Gastrocnemius medialis (tissue), 4 donors: ENCODE measurements around the gene CENPS. TPM values are rescaled to one million over a fixed set of nuclear protein-coding genes. Genes with fewer than 3 reads are reported as not detected.

Source experiments
- ATAC-seq, 2 donors: fragments of 150-250 bp; one replicate each; pipeline ENCODE4 v1.9.1; 2016
- DNase-seq, 2 donors: peaks; one replicate each; pipeline ENCODE4 v3.0.0-alpha.2; 2019
- H3K27ac ChIP-seq, 4 donors: fragments of 200-600 bp; sonication (generic); 1 replicate in 1 of 4; 2 replicates in 3 of 4; pipeline ENCODE4 v1.5.1; 2016 to 2018; ENCODE audit warnings: mild to moderate bottlenecking in 2 of 4, moderate library complexity in 1 of 4
- H3K27me3 ChIP-seq, 3 donors: fragments of 200-600 bp; sonication (generic) in 2 of 3; 1 replicate in 1 of 3; 2 replicates in 2 of 3; pipeline versions ENCODE4 v1.5.1 to v1.6.0; 2016 to 2019; ENCODE audit warnings: mild to moderate bottlenecking in 1 of 3, moderate library complexity in 1 of 3
- H3K36me3 ChIP-seq, 2 donors: fragments of 200-600 bp; sonication (generic) in 1 of 2; one replicate each; pipeline ENCODE4 v1.5.1; 2017 to 2018
- H3K4me1 ChIP-seq, 2 donors: fragments of 200-600 bp; sonication (generic) in 1 of 2; one replicate each; pipeline ENCODE4 v1.5.1; 2016 to 2017; ENCODE audit warnings: mild to moderate bottlenecking in 2 of 2
- H3K4me3 ChIP-seq, 4 donors: fragments of 200-600 bp; sonication (generic) in 3 of 4; 1 replicate in 1 of 4; 2 replicates in 3 of 4; pipeline ENCODE4 v1.5.1; 2016 to 2019; ENCODE audit warnings: mild to moderate bottlenecking in 2 of 4
- H3K9me3 ChIP-seq, 3 donors: fragments of 200-600 bp; sonication (generic) in 2 of 3; 1 replicate in 1 of 3; 2 replicates in 2 of 3; pipeline ENCODE4 v1.5.1; 2016 to 2019
- POLR2A ChIP-seq, 2 donors: fragments of 450-650 bp; IDR thresholded peaks; one replicate each; pipeline ENCODE4 v1.6.1; 2017; ENCODE audit warnings: antibody characterized with exemption in 2 of 2, mild to moderate bottlenecking in 2 of 2, moderate library complexity in 2 of 2
- in situ Hi-C, 4 donors: fragments of 200-750 bp; cut with MboI; loops; one replicate each; pipeline versions ENCODE4 v1.15.0 to v1.8.0; 2017; ENCODE audit warnings: low sequenced_read_pairs in 4 of 4
- intact Hi-C: fragments of 100-400 bp; cut with DNase I; formaldehyde crosslinking; loops from one replicate; pipeline ENCODE4 v1.15.1; 2023; ENCODE audit warnings: low total_unique reads
- total RNA-seq, 4 donors: library from RNA; depleted of rRNA; stranded (reverse); fragments of >200 nt; gene quantifications; one replicate each; pipeline versions ENCODE4 v1.1.0 to v1.2.3, GENCODE V29; 2016
- TF ChIP-seq, protein P1 (sequence below), 5 experiments: fragments of 450-650 bp in 3 of 5; fragments of 200-600 bp in 2 of 5; sonication (generic) in 2 of 5; IDR thresholded peaks in 4 of 5; conservative IDR thresholded peaks in 1 of 5; 1 replicate in 4 of 5; 2 replicates in 1 of 5; pipeline ENCODE4 v1.5.1; 2016 to 2019; ENCODE audit warnings: antibody characterized with exemption in 5 of 5, mild to moderate bottlenecking in 3 of 5, moderate library complexity in 3 of 5

CENPS gene
- total RNA-seq, 4 donors from 2014 or later = 0.42 to 3.8 (median 2.9) TPM

DNA sequence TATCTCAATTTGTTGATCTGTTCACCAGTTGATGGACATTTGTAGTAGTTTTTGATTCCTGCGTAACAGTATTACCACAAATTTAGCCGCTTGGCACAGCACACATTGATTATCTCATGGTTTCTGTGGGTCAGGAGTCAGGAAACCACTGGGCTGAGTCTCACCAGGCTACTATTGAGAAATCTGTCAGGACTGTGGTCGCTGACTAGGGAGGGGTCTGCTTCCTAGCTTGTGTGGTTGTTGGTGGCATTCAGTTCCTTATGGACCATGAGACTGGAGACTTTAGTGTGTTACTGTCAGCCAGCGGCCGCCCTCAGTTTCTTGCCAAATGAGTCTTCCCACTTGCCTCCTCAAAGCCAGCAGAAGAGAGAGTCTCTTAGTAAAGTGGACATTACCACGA, 54.3 kb downstream of the CENPS start:
- Histone ChIP-seq H3K9me3 (no peaks in the 10 kb centered on the region), H3K4me3 (no peak overlapping the region), H3K27me3 (no peaks in the 10 kb centered on the region), H3K27ac (no peak overlapping the region), H3K36me3 (no peaks in the 10 kb centered on the region), H3K4me1 (no peaks in the 10 kb centered on the region)
- in situ Hi-C loops = no loop called here
- DNase-seq = no peak
- no peak for ATAC-seq
- intact Hi-C loops = no loop called here
- TF ChIP-seq, protein P1, sequence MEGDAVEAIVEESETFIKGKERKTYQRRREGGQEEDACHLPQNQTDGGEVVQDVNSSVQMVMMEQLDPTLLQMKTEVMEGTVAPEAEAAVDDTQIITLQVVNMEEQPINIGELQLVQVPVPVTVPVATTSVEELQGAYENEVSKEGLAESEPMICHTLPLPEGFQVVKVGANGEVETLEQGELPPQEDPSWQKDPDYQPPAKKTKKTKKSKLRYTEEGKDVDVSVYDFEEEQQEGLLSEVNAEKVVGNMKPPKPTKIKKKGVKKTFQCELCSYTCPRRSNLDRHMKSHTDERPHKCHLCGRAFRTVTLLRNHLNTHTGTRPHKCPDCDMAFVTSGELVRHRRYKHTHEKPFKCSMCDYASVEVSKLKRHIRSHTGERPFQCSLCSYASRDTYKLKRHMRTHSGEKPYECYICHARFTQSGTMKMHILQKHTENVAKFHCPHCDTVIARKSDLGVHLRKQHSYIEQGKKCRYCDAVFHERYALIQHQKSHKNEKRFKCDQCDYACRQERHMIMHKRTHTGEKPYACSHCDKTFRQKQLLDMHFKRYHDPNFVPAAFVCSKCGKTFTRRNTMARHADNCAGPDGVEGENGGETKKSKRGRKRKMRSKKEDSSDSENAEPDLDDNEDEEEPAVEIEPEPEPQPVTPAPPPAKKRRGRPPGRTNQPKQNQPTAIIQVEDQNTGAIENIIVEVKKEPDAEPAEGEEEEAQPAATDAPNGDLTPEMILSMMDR (IDR thresholded peaks at IDR 0.05 in 4 of 5, conservative IDR thresholded peaks at IDR 0.05 in 1 of 5) = no peak
- no peak for TF ChIP-seq POLR2A (IDR thresholded peaks at IDR 0.05)

GRCh38 chr1:10489291-10490055, 59.2 kb downstream of the CENPS start:
- H3K4me1 ChIP-seq = peaks cover 3 to 7% of the 10 kb centered on the region in 2 donors
- no peak overlapping the region for H3K4me3 ChIP-seq
- DNase-seq (no peak), ATAC-seq (no peak)
- H3K27ac ChIP-seq = no peak overlapping the region
- in situ Hi-C loops = loop anchor here in 2 of 4 donors (5.0 to 10.0 kb wide), 2 partner anchors 62 to 385 kb away; no protein-coding TSS in a partner anchor
- intact Hi-C loops = loop anchor here (10.0 kb wide), 1 partner anchor 115 kb away; no protein-coding TSS in a partner anchor
- TF ChIP-seq, protein P1 (IDR thresholded peaks at IDR 0.05 in 4 of 5, conservative IDR thresholded peaks at IDR 0.05 in 1 of 5) = no peak
- TF ChIP-seq POLR2A (IDR thresholded peaks at IDR 0.05) = no peak
- no peaks in the 10 kb centered on the region for H3K36me3 ChIP-seq
- H3K9me3 ChIP-seq = no peaks in the 10 kb centered on the region
- no peaks in the 10 kb centered on the region for H3K27me3 ChIP-seq

GRCh38 chr1:10490286-10490970, 60.2 kb downstream of the CENPS start:
- intact Hi-C loops (loop anchor here (10.0 kb wide), 1 partner anchor 116 kb away; no protein-coding TSS in a partner anchor), in situ Hi-C loops (loop anchor here in 2 of 4 donors (5.0 to 10.0 kb wide), 2 partner anchors 63 to 384 kb away; no protein-coding TSS in a partner anchor)
- no peak for DNase-seq

More at GRCh38 chr1:10490286-10490970, 60.2 kb downstream of the CENPS start:
- H3K9me3 ChIP-seq = no peaks in the 10 kb centered on the region
- H3K27ac ChIP-seq = no peak overlapping the region
- peaks cover 12 to 15% of the 10 kb centered on the region in 2 donors for H3K4me1 ChIP-seq
- no peak for TF ChIP-seq POLR2A (IDR thresholded peaks at IDR 0.05)
- TF ChIP-seq, protein P1 (IDR thresholded peaks at IDR 0.05 in 4 of 5, conservative IDR thresholded peaks at IDR 0.05 in 1 of 5) = no peak
- H3K27me3 ChIP-seq = no peaks in the 10 kb centered on the region
- no peak overlapping the region for H3K4me3 ChIP-seq
- no peaks in the 10 kb centered on the region for H3K36me3 ChIP-seq
- no peak for ATAC-seq

Other genes starting within 250 kb of the CENPS start
- 100 to 1,000 TPM; 203 to 445 (median 306) TPM for gene KIF1B, start 219.9 kb upstream of the CENPS start, total RNA-seq
- gene PGD, start 31.4 kb upstream of the CENPS start, total RNA-seq = 10 to 100 TPM; 23.8 to 48.7 (median 39.3) TPM
- under 1 TPM in 1 of 4 donors, not detected in 3; 0.46 TPM for gene CORT, start 19.6 kb downstream of the CENPS start, total RNA-seq
- gene DFFA, start 42.1 kb downstream of the CENPS start, total RNA-seq = 10 to 100 TPM; 13.8 to 15.6 (median 14.5) TPM
- 10 to 100 TPM in 3 of 4 donors, 1 to 10 TPM in 1; 8.1 to 17.8 (median 15.8) TPM for gene PEX14, start 44.5 kb downstream of the CENPS start, total RNA-seq